Measurements from ENCODE around the gene SUSD6.

The SUSD6 gene

GRCh38 chr14:69749956-69750355 lies 138.6 kb downstream of the SUSD6 start:
- Histone ChIP-seq H2AFZ (ENCODE audit: low read length, unreplicated experiment) (no peak overlapping the region), H3K36me3 (ENCODE audit: insufficient read depth, low read length) (no peaks in the 10 kb centered on the region), H3K27me3 (ENCODE audit: insufficient read depth, low read length) (no peaks in the 10 kb centered on the region), H3K4me3 (ENCODE audit: low read depth, low read length) (no peak overlapping the region), H3K4me1 (ENCODE audit: control insufficient read depth, insufficient read depth, low read length, unreplicated experiment) (no peaks in the 10 kb centered on the region), H3K27ac (ENCODE audit: low read depth, low read length) (no peak overlapping the region), H3K79me2 (ENCODE audit: control insufficient read depth, insufficient read depth, low read length, unreplicated experiment) (no peaks in the 10 kb centered on the region)

- Histone ChIP-seq H3K79me2 (ENCODE audit: control insufficient read depth, insufficient read depth, low read length, unreplicated experiment) (no peaks in the 10 kb centered on the region), H2AFZ (ENCODE audit: low read length, unreplicated experiment) (no peak overlapping the region), H3K4me3 (ENCODE audit: low read depth, low read length) (no peak overlapping the region), H3K27me3 (ENCODE audit: insufficient read depth, low read length) (no peaks in the 10 kb centered on the region), H3K4me1 (ENCODE audit: control insufficient read depth, insufficient read depth, low read length, unreplicated experiment) (no peaks in the 10 kb centered on the region), H3K27ac (ENCODE audit: low read depth, low read length) (no peak overlapping the region), H3K36me3 (ENCODE audit: insufficient read depth, low read length) (no peaks in the 10 kb centered on the region)
These were observed 139.1 kb downstream of the SUSD6 start for GRCh38 chr14:69750495-69750894.

GRCh38 chr14:69752773-69753172 lies 141.4 kb downstream of the SUSD6 start:
- Histone ChIP-seq H3K36me3 (ENCODE audit: insufficient read depth, low read length) (no peaks in the 10 kb centered on the region), H3K79me2 (ENCODE audit: control insufficient read depth, insufficient read depth, low read length, unreplicated experiment) (no peaks in the 10 kb centered on the region), H3K4me3 (ENCODE audit: low read depth, low read length) (no peak overlapping the region), H2AFZ (ENCODE audit: low read length, unreplicated experiment) (no peak overlapping the region), H3K27me3 (ENCODE audit: insufficient read depth, low read length) (no peaks in the 10 kb centered on the region), H3K4me1 (ENCODE audit: control insufficient read depth, insufficient read depth, low read length, unreplicated experiment) (no peaks in the 10 kb centered on the region), H3K27ac (ENCODE audit: low read depth, low read length) (no peak overlapping the region)

- no peak overlapping the region for H2AFZ ChIP-seq (ENCODE audit: low read length, unreplicated experiment)
- H3K4me3 ChIP-seq (ENCODE audit: low read depth, low read length): no peak overlapping the region
- no peaks in the 10 kb centered on the region for H3K4me1 ChIP-seq (ENCODE audit: control insufficient read depth, insufficient read depth, low read length, unreplicated experiment)
- H3K36me3 ChIP-seq (ENCODE audit: insufficient read depth, low read length): no peaks in the 10 kb centered on the region
- no peak overlapping the region for H3K27ac ChIP-seq (ENCODE audit: low read depth, low read length)
- H3K27me3 ChIP-seq (ENCODE audit: insufficient read depth, low read length): no peaks in the 10 kb centered on the region
- no peaks in the 10 kb centered on the region for H3K79me2 ChIP-seq (ENCODE audit: control insufficient read depth, insufficient read depth, low read length, unreplicated experiment)
These were observed 142.5 kb downstream of the SUSD6 start for GRCh38 chr14:69753860-69754259.

GRCh38 chr14:69754487-69754886 lies 143.1 kb downstream of the SUSD6 start:
- H3K4me3 ChIP-seq (ENCODE audit: low read depth, low read length): no peak overlapping the region
- no peaks in the 10 kb centered on the region for H3K36me3 ChIP-seq (ENCODE audit: insufficient read depth, low read length)
- no peak overlapping the region for H2AFZ ChIP-seq (ENCODE audit: low read length, unreplicated experiment)
- H3K27ac ChIP-seq (ENCODE audit: low read depth, low read length): no peak overlapping the region
- H3K4me1 ChIP-seq (ENCODE audit: control insufficient read depth, insufficient read depth, low read length, unreplicated experiment): no peaks in the 10 kb centered on the region
- H3K27me3 ChIP-seq (ENCODE audit: insufficient read depth, low read length): no peaks in the 10 kb centered on the region
- H3K79me2 ChIP-seq (ENCODE audit: control insufficient read depth, insufficient read depth, low read length, unreplicated experiment): no peaks in the 10 kb centered on the region

- no peaks in the 10 kb centered on the region for H3K4me1 ChIP-seq (ENCODE audit: control insufficient read depth, insufficient read depth, low read length, unreplicated experiment)
- H3K36me3 ChIP-seq (ENCODE audit: insufficient read depth, low read length): no peaks in the 10 kb centered on the region
- no peaks in the 10 kb centered on the region for H3K27me3 ChIP-seq (ENCODE audit: insufficient read depth, low read length)
- H3K27ac ChIP-seq (ENCODE audit: low read depth, low read length): no peak overlapping the region
- no peaks in the 10 kb centered on the region for H3K79me2 ChIP-seq (ENCODE audit: control insufficient read depth, insufficient read depth, low read length, unreplicated experiment)
- no peak overlapping the region for H2AFZ ChIP-seq (ENCODE audit: low read length, unreplicated experiment)
- H3K4me3 ChIP-seq (ENCODE audit: low read depth, low read length): no peak overlapping the region
These were observed 143.9 kb downstream of the SUSD6 start for GRCh38 chr14:69755296-69755695.

- peaks cover 5% of the 10 kb centered on the region for H3K4me1 ChIP-seq (ENCODE audit: control insufficient read depth, insufficient read depth, low read length, unreplicated experiment)
- H2AFZ ChIP-seq (ENCODE audit: low read length, unreplicated experiment): no peak overlapping the region
- H3K79me2 ChIP-seq (ENCODE audit: control insufficient read depth, insufficient read depth, low read length, unreplicated experiment): no peaks in the 10 kb centered on the region
- no peak overlapping the region for H3K27ac ChIP-seq (ENCODE audit: low read depth, low read length)
- H3K36me3 ChIP-seq (ENCODE audit: insufficient read depth, low read length): no peaks in the 10 kb centered on the region
- no peaks in the 10 kb centered on the region for H3K27me3 ChIP-seq (ENCODE audit: insufficient read depth, low read length)
- no peak overlapping the region for H3K4me3 ChIP-seq (ENCODE audit: low read depth, low read length)
These were observed 144.4 kb downstream of the SUSD6 start for GRCh38 chr14:69755784-69756183.

- Histone ChIP-seq H3K36me3 (ENCODE audit: insufficient read depth, low read length) (no peaks in the 10 kb centered on the region), H3K4me3 (ENCODE audit: low read depth, low read length) (no peak overlapping the region), H3K79me2 (ENCODE audit: control insufficient read depth, insufficient read depth, low read length, unreplicated experiment) (no peaks in the 10 kb centered on the region), H3K27me3 (ENCODE audit: insufficient read depth, low read length) (no peaks in the 10 kb centered on the region), H2AFZ (ENCODE audit: low read length, unreplicated experiment) (no peak overlapping the region), H3K27ac (ENCODE audit: low read depth, low read length) (no peak overlapping the region), H3K4me1 (ENCODE audit: control insufficient read depth, insufficient read depth, low read length, unreplicated experiment) (peaks cover 6% of the 10 kb centered on the region)
These were observed 144.9 kb downstream of the SUSD6 start for GRCh38 chr14:69756298-69756697.

- H3K4me1 ChIP-seq (ENCODE audit: control insufficient read depth, insufficient read depth, low read length, unreplicated experiment): peaks cover 6% of the 10 kb centered on the region
- H3K4me3 ChIP-seq (ENCODE audit: low read depth, low read length): no peak overlapping the region
- H3K27me3 ChIP-seq (ENCODE audit: insufficient read depth, low read length): no peaks in the 10 kb centered on the region
- H3K27ac ChIP-seq (ENCODE audit: low read depth, low read length): no peak overlapping the region
- peak overlapping the region; percentile 60 for H2AFZ ChIP-seq (ENCODE audit: low read length, unreplicated experiment)
- no peaks in the 10 kb centered on the region for H3K36me3 ChIP-seq (ENCODE audit: insufficient read depth, low read length)
- H3K79me2 ChIP-seq (ENCODE audit: control insufficient read depth, insufficient read depth, low read length, unreplicated experiment): no peaks in the 10 kb centered on the region
These were observed 149.4 kb downstream of the SUSD6 start for GRCh38 chr14:69760810-69761209.

GRCh38 chr14:69763761-69764510 lies 152.5 kb downstream of the SUSD6 start:
- H3K27me3 ChIP-seq (ENCODE audit: insufficient read depth, low read length): no peaks in the 10 kb centered on the region
- no peak overlapping the region for H3K4me3 ChIP-seq (ENCODE audit: low read depth, low read length)
- peaks cover 13% of the 10 kb centered on the region for H3K36me3 ChIP-seq (ENCODE audit: insufficient read depth, low read length)
- H3K4me1 ChIP-seq (ENCODE audit: control insufficient read depth, insufficient read depth, low read length, unreplicated experiment): peaks cover 18% of the 10 kb centered on the region
- peak overlapping the region; percentile 14 for H2AFZ ChIP-seq (ENCODE audit: low read length, unreplicated experiment)
- peaks cover 19% of the 10 kb centered on the region for H3K79me2 ChIP-seq (ENCODE audit: control insufficient read depth, insufficient read depth, low read length, unreplicated experiment)
- no peak overlapping the region for H3K27ac ChIP-seq (ENCODE audit: low read depth, low read length)

All from ACC112 (cell line).